Measurements from ENCODE around the gene DNAH17.

The DNAH17 gene, protein sequence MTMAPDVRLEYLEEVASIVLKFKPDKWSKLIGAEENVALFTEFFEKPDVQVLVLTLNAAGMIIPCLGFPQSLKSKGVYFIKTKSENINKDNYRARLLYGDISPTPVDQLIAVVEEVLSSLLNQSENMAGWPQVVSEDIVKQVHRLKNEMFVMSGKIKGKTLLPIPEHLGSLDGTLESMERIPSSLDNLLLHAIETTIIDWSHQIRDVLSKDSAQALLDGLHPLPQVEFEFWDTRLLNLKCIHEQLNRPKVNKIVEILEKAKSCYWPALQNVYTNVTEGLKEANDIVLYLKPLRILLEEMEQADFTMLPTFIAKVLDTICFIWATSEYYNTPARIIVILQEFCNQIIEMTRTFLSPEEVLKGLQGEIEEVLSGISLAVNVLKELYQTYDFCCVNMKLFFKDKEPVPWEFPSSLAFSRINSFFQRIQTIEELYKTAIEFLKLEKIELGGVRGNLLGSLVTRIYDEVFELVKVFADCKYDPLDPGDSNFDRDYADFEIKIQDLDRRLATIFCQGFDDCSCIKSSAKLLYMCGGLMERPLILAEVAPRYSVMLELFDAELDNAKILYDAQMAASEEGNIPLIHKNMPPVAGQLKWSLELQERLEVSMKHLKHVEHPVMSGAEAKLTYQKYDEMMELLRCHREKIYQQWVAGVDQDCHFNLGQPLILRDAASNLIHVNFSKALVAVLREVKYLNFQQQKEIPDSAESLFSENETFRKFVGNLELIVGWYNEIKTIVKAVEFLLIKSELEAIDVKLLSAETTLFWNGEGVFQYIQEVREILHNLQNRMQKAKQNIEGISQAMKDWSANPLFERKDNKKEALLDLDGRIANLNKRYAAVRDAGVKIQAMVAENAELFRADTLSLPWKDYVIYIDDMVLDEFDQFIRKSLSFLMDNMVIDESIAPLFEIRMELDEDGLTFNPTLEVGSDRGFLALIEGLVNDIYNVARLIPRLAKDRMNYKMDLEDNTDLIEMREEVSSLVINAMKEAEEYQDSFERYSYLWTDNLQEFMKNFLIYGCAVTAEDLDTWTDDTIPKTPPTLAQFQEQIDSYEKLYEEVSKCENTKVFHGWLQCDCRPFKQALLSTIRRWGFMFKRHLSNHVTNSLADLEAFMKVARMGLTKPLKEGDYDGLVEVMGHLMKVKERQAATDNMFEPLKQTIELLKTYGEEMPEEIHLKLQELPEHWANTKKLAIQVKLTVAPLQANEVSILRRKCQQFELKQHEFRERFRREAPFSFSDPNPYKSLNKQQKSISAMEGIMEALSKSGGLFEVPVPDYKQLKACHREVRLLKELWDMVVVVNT (N-terminal part only)

DNA sequence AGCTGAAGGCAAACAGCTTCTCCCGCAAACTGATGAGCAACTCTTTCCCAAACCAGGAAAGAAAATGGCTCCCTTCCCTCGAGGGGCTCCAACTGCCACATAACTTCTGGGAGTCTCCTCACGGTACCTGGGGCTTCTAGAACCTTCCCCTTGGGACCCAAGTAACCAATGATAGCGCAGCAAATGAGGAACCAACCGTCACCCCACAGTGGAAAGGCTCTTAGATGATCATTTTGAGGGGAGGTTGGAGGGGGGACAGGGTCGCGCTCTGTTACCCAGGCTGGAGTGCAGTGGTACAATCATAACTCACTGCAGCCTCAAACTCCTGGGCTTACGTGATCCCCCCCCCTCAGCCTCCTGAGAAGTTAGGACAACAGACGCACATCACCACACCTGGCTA, at the start of gene DNAH17:
Gene DNAH17, minus strand, starts transcription at position 101 of the 400 bp plus-strand sequence. CDS start 2,339 bp downstream, outside the sequence.
- DNase-seq (ENCODE audit: low read depth) = no peak

DNA sequence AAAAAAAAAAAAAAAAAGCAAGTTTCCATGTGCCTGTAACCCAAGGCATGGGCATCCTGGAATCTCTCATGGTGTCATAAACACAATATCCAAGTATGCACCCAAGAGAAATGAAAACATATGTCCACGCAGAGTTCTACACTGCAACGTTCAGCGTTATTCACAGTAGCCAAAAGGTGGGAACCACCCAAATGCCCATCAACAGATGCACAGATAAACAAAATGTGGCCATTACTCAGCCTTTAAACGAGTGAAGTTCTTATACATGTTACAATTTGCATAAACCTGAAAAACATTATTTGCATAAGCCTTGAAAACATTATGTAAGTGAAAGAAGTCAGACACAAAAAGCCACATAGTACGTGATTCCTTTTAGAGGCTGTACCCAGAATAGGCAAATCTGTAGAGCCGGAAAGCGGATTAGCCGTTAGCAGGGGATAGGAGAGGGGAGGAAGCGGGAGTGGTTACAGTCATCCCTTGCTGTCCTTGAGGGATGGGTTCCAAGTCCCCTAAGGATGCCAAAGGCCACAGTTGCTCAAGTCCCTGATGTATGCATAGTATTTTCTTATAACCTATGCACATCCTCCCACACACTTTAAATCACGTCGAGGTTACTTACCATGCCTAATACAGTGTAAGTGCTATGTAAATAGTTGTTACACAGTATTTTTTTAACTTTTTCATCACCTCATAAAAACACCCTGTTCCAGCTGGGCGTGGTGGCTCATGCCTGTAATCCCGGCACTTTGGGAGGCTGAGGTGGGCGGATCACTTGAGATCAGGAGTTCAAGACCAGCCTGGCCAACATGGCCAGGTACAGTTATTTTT, 47.3 kb upstream of the DNAH17 start:
- DNase-seq (ENCODE audit: low read depth) = no peak

GRCh38 chr17:78623541-78623940, 46.3 kb upstream of the DNAH17 start:
- DNase-seq (ENCODE audit: low read depth) = no peak

DNA sequence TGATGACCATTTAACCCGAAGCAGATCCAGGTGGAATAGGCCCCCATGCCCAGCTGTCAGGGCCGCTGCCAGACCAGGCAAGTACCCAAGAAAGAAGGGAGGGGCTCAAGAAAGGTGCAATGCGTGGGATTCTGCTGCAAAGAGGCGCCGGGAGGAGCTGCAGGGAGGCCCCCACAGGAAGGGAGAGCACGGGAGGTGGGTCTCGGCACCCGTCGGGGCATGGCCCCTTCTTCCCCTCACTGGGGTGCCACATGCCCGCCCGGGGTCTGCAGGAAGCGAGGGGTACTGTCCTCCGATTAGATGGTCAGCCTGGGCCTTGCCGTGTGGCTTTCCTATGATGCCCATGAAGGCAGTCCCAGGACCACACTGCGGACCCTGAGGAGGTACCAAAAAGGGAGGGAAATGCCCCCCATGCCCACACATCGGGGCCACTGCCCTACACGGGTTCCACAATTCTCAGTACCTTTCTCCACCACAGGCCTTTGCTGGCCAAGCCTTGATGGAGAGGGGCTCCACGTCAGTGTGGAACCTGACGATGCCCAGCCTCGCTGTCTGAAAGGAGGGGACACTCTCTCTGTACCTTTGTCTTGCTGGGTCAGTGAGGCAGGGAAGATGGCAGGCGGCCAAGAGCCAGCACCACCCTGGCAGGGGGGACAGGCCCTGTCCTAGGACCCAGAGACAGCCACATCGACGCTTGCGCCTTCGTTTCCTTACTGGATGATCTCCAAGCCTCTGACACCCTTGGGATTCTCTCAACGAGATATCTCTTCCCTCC, 45.5 kb upstream of the DNAH17 start:
- DNase-seq (ENCODE audit: low read depth) = no peak

DNA sequence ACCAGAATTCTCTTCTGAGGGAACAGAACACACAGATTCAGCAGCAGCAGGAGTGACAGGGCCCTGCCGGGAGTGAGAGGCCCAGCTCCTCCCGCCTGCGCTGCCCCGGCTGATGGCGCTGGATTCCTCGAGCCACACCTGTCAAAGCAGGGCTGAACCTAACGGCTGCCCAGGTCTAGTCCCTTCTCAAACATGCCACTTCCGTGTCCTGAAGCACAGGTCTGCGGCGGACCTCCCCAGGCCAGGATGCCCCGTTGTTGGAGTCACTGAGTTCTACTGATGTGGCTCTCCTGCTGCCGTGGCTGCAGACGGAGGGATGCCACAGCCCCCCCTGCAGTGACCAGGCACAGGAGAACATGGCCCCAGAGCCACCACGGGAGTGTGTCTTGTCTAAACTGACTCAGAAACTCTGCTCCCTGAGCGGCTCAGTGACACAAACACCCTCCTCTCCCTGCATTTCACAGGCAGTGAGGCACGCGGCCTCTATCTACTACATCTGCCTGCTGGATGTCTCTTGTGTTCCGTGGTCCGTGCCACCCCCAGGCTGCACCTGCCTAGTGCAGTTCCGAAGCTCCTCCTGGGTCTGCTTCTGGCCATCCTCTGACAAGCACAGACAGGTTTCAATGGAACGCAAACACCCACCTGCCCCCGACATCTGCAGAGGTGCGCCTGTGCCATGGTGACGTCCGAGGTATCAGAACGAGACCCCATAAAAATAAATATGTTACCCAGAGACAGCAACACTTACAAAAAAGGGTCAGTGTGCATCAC, 44.7 kb upstream of the DNAH17 start:
- DNase-seq (ENCODE audit: low read depth) = no peak

DNA sequence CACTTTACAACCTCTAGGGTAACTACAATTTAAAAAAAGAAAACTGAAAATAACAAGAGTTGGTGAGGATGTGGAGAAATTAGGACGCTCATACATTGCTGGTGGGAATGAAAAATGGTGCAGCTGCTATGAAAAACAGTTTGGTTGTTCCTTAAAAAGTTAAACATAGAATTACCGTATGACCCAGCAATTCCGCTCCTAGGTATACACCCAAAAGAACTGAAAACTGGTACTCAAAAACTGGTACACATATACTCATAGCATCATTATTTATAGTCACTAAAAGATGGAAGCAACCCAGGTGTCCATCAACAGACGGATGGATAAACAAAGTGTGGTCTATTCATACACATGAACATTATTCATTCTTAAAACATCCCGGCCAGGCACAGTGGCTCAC, 42.9 kb upstream of the DNAH17 start:
- no peak for DNase-seq (ENCODE audit: low read depth)

DNA sequence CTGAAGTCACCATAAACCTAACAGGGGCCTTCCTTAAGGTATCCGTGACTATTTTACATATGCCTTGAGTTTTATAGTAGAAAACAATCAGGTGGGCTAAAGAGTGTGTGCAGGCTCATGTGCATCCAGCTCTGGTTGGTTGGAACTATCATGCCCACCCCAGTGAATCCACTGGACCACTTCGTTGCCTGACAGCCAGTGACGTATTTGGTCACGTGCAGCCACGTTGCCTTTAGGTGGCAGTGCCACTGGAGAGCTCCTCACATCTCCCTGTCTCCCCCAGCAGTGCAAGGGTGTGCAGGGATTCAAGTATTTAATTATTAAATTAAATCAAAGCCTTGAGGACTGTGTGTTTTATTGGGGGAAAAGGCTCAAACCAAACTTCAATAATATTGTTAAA, 42.1 kb upstream of the DNAH17 start:
- no peak for DNase-seq (ENCODE audit: low read depth)

GRCh38 chr17:78618264-78619066, 41.3 kb upstream of the DNAH17 start:
- DNase-seq (ENCODE audit: low read depth) = no peak

- DNase-seq (ENCODE audit: low read depth) = no peak
Measured at GRCh38 chr17:78617511-78618061, 40.4 kb upstream of the DNAH17 start.

- DNase-seq (ENCODE audit: low read depth) = no peak
Measured at GRCh38 chr17:78616946-78617345, 39.8 kb upstream of the DNAH17 start.

GRCh38 chr17:78615631-78616030, 38.4 kb upstream of the DNAH17 start:
- DNase-seq (ENCODE audit: low read depth) = no peak

GRCh38 chr17:78613416-78613815, 36.2 kb upstream of the DNAH17 start:
- DNase-seq (ENCODE audit: low read depth) = no peak

GRCh38 chr17:78611607-78612006, 34.4 kb upstream of the DNAH17 start:
- DNase-seq (ENCODE audit: low read depth) = no peak

DNA sequence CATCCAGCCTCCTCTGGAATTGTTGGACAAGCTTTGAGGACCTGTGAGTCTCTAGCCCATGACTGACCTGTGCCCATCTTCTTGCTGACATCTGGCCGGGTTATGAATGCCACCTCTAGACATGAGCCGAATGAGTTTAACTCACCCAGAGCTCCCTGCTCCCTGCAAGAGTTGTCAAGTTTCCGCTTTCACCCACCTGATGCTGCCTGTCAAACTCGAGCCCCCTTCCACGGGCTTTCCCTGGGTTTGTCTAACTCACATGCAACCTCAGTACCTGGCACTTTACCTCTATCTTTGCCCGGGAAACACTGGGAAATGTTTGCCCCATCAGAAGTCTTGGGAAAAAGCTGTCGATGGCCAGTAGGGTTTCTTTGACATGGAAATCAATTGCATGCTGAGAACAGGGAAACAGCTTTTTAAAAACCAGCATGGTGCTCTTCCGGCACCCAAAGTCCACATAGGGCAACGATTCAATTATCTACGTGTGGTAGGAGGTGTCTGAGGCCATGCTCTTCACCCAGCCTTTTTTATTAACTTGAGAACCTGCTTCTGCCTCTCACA, 33.8 kb upstream of the DNAH17 start:
- no peak for DNase-seq (ENCODE audit: low read depth)

DNA sequence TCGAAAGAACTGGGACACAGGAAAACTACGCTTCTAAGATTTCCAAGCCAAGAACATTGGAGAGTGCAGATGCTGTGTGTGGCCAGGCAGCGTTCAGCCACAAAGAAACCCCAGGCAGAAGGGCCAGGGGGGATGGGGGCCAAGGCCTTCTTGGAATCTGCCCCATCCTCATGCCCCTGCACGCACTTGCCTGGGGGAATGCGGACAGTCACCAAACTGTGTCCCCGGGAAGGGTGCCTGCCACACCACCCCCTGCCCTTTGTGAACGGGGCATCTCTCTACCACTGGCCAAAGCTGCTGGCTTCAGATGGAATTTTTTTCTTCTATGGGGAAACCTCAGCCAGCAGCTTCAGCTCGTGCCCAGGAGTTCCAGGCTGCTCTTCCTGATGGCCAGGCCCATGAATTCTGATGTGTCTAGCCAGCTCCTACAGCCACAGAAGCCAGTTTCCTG, 32.0 kb upstream of the DNAH17 start:
- no peak for DNase-seq (ENCODE audit: low read depth)

DNA sequence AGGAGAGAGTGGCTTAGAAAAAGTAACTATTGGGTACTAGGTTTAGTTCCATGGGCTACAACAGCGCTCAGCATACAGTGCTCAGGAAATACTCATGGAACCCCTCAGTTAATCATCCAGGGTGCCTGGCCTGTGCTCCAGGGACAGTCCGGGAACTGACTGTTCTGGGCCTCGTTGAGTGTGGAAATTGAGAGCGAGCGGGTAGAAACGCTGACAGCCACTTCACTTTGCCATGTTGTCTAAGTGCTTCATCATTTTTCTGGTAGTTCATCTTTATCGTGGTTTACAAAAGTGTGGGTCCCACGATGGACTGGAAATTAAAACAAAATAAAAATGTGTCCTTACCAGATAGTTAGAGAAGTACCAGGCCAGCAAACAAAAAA, 31.6 kb upstream of the DNAH17 start:
- no peak for DNase-seq (ENCODE audit: low read depth)

GRCh38 chr17:78608122-78608803, 31.1 kb upstream of the DNAH17 start:
- DNase-seq (ENCODE audit: low read depth) = no peak

DNA sequence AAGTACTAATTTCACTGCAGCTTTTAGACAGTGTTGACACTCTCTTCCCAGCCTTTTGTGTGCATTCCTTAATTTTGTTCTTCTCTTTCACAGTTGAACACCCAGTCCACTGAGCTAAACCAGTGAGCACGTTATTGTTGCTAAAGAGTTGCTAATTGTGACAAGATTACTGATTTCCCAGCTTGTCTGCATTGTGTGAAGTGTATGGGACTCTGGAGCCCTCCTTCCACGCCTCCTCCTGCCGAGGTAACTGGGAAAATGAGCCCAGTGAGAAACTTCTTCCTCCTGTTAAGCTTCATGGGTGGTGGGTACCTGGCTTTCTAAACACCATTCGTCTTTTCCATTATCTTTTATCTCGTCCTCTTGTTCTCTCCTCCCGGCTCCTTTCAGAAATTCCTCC, 29.8 kb upstream of the DNAH17 start:
- DNase-seq (ENCODE audit: low read depth) = no peak
